HG03565 (cell line): ENCODE results near the gene HOXA9.

Source experiments
- ATAC-seq: cut with Tn5 transposase; IDR thresholded peaks from one replicate; pipeline ENCODE4 v1.9.1; 2021; ENCODE audit warnings: mild to moderate bottlenecking, moderate library complexity; ENCODE audit not compliant: unreplicated experiment

HOXA9 gene

DNA sequence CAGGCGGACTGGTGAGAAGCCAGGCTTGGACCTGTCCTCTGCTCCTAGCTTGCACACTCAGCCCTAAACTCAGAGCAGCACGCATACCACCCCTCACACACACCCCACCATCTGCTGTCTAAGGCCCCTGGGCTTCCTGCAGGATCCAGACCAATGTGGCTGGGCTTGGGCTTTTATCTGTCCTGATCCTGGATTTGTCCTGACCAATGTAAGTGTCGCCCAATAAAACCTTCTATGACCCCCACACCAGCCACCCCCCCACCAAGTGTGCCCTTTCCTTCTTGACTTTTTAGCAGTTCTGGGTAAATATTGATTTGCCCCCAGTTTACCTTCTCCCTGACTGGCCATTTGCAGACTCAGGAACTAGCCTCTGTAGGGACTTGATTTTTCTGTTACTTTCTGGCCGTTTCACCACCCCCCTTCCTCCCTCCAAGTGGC lies 36.3 kb upstream of the HOXA9 start:
- no peak for ATAC-seq

GRCh38 chr7:27200761-27201579 lies 35.6 kb upstream of the HOXA9 start:
- no peak for ATAC-seq

DNA sequence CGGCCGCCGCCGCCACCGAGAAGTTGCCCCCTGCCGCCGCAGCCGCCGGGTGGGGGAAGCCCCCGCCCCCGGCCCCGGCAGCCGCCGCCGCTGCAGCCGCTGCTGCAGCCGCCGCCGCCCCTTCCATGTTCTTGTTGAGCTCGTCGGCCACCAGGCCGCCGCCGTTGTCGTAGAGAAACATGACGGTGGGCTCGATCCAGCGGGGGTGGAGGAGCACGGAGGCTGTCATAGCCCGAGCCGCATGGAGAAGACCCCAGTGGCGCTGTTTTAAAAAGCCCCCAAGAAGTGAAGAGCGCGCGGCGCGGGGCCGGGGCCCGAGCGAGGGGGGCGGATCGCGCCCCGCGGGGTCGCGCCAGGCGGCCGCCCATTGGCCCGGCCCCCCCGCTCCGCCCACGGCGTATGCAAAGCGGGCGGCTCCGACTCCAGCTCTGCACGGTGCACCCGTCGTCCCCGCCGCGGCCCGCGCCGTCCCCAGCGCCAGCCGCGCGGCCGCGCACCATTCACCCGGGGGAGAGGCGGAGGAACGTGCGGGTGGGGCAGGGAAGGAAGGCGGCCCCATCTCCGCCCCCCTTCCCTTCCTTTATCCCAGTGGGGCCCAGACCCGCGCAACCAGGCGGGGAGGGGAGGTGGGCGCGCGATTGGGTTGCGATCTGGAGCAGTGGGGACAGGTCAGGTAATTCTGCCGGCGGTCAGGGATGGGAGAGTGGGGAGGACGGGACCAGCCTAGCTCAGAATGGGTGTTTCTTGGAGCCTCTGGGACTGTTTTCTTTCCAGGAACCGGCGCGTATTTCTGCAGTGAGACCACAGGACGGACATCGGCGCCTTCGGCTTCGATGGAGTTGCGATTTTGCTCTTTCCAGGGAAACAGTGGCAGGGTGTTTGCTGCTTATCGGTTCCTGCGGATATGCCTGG lies 34.8 kb upstream of the HOXA9 start, which contains the start of gene HOXA13:
Gene HOXA13, minus strand, starts transcription at position 243 of the 912 bp plus-strand sequence. Its CDS starts 14 bp downstream, at position 229.
- ATAC-seq = no peak

- no peak for ATAC-seq
These were observed 33.8 kb upstream of the HOXA9 start for GRCh38 chr7:27198871-27199801.

DNA sequence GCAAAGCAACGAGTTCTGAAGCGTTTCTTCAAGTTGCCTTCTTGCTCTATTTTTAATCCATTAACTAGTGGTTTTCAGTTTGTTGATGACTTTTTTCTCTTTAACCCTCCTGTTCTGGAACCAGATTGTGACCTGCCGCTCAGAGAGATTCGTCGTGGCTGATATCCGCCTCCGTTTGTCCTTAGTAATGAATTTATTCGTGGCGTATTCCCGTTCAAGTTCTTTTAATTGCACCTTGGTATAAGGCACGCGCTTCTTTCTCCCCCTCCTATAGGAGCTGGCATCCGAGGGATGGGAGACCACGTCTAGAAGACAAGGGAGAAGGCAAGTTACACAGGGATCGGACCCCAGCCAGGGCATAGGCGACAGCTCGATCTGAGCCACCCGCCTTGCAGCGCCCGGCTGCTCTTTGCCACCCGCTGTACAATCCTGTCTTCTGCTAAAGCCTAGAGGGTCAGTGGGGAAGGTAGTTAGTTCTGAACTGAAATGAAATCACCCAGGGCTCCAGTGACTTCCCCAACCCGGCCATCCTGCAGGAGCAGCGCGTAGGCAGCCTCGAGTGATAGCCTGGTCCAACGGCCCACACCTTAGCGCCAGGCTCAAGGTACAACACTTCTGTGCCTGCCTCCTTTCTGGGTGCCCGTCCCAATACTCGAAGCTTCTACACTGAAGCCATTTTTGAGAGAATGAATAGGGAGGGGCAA lies 33.0 kb upstream of the HOXA9 start:
- ATAC-seq = no peak

GRCh38 chr7:27197137-27198042 lies 32.1 kb upstream of the HOXA9 start:
- ATAC-seq = no peak

GRCh38 chr7:27196287-27196767 lies 31.0 kb upstream of the HOXA9 start:
- no peak for ATAC-seq

DNA sequence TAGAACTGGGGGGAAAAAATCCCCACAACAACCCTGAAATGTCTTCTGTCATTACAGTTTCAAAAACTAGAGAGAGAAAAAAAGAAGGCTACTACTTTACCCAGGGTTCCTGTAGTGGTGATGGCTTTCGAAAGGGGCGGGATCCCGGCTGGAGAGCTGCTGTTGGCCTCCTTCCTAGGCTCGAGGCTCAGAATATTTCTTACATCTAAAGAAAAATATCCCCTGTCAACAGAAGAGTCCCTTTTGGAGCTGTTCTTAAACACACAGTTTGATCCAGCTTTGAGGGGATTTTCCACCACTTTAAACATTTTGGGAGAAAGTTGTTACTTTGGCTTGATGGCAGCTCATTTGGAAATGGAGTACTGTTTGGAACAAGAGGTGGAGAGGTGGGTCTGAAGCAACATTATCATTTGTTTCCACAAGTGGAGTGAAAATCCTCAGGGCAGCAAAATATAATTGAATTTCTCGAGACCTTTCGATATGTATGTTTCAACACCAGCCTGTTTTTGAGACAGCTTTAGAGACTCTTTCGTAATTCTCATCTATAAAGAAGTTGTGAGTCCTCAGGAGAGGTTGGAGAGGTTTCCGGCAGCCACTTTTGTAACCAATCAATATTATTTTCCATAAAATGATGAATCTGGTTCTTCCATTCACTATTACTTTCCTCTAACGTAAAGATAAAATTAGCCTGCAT lies 29.5 kb upstream of the HOXA9 start:
- ATAC-seq = no peak

DNA sequence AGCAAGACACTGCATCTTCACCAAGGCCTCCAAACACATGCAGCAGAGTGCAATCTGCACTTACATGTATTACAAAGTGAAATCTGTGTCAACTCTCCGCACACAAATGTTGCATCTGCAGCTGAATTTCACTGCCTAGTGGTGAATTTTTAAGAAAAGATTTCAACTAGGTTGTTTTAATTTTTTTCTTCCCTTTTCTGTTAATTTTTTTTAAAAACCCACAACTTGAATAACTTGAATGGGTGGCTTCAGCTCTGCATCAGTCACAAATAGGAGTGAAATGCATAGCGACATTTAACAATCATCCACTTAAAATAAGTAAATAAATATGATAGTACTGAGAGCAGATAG lies 28.6 kb upstream of the HOXA9 start:
- ATAC-seq = no peak

DNA sequence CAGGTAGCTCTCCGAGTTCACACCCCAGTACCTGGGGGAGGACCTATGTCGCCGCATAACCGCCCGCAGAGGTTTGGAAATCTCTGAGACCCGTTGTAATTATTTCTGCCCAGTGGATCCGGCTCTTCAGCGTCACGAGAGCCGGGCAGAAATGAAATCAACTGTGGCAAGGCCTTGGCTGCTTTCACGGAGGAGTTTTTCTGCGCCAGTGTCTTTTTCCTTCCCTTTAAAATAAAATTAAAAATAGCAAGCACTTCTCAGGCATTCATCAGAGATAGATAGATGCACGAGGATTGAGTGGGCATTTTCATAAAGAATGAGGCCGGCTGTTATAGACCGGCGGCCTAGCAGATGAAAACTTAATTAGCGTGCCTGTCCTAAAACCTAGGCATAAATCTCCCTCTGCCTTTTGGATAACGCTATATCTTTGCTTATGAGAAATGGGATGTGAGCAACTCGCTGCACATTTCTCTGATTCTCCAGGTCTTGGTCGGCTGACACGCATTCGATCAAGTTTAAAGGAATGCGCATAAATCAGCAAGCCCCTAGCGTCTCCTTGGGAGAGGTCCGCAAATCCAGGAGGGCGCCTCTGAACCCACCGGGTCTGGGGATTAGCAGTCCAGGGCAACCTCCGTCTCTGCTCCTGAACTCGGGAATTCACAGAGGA lies 28.1 kb upstream of the HOXA9 start:
- no peak for ATAC-seq

DNA sequence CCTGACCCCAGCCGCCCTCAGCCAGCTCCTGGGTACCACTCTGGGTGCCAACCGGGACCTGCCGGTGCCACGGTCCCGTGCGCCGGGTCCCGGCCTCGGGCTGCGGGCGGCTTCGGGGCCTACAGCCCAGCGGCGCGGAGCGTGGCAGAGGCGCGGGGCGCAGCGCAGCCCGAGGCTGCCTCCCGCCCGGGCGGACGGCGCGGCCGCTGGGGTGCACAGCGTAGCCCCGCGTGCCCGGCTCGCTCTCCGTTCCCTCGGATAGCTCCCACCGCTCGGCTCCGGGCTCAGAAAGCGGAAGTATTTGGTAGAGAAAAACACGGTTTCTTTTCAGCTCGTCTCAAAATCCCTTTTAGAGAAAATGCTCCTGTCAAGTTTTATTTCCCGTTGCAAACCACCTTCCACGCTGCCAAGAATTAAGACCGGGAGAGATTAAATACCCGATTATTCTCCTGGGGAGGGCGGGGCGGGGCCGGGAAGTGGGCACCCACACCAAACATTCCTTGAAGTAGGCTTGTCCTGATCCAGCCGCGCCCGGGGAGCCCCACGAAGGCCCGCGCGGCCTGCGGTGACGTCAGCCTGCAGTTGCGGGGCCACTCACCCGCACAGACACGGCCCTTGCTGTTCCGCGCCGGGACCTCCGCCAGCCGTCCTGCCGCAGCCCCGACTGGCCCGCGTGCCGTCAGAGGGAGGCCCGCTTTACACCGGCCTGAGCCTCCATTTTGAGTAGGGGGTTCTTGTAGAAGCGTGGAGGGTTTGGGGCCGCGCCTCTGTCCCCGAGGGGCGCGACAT lies 27.4 kb upstream of the HOXA9 start:
- no peak for ATAC-seq

DNA sequence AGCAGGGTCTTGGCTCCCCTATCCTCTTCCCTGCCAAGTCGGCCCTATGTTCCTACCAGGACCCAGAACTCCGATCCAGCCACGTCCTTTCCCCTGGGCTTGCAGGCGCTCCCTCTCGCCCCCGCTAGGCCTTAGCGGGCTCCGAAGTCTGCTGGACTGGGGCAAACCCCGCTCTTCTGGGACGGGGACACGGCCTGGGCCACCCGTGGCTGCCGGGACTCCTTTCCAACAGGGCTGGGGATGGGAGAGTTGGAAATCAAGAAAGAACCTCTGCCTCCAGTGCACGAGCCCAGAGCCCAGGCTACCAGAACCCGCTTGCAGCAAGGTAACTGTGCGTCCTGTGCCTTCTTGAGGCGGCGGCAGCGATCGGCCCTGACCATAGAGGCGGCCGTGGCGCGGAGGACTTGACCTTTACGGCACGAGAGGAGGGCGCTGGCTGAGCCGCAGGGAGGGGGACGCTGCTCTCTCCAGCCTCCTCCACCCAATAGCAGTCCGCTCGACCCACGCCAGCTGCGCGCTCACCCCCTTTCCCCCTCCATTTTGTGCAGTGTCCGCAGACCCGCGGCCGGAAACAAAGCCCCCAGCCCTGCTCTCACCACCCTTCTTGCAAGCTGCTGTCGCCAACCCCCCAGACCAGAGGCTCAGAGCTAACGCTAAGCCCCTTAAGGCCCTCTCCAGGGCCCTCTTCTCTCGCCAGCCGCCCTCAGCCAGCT lies 26.7 kb upstream of the HOXA9 start:
- no peak for ATAC-seq

DNA sequence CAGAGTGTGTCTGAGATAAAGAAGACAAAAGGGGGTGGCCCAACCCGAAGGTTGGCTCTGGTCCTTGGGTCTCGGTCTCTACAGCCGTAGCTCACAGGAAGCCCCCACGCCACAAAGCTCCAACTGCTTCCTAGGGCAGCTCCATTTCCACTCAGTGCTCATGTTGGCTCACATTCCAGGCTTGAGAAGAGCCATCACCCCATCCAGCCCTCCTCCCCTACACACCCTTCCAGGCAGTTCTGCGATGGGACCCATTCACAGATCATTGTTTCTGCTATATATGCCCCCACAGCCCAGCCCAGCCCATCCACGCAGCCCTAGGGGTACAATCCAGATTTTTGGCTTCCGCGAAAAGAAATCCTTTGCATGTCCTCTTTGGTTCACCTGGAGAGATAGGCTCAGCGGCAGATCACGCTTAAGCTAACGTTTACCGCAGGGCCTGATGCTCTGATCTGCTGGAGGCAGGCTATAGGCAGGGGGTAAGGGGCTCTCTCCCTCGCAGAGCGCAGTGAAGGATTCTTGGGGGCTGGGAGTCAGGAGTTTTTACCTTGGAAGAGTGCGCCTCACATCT lies 25.9 kb upstream of the HOXA9 start:
- ATAC-seq = no peak

DNA sequence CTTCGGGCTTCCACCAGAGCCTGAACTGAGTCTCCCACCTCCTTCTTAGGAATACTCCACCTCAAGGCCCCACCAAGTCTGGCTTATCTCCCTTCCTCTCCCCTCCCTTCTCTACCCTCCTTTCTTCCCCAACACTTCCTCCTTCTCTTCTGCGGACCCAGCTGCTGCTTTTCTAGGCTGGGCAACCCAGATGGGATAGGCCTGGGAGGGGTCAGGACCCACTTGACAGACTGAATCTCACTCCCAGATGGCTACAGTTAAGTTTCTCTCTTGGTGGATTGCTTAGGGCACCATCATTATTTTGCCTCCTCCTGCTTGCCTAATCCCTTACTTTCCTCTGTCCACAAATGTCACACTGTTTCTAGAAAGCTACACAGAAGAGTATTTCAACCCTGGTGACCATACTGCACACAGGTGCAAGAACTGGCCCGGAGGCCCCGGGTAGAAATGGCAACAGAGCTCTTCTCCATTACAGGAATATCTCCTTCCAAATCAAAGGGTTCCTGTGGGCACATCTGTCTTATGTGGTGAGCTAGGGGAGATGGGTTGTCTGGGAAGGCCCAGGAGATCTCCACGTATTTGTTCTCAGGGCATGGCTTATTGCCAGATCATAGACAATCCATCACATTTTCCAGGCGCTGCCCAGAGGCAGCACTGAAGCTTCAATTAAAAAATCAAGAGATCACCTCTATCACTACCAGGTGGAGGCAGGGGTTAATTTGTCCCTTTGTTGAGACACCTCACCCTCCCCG lies 24.8 kb upstream of the HOXA9 start:
- ATAC-seq = no peak

- no peak for ATAC-seq
These were observed 24.1 kb upstream of the HOXA9 start for GRCh38 chr7:27189295-27189996.
